ENCODE results near the gene CATSPERD. TPM values are rescaled to one million over a fixed set of nuclear protein-coding genes. Genes with fewer than 3 reads are reported as not detected.
A peak's percentile ranks its signal among the peaks of the same experiment; 100 is the strongest.

The CATSPERD gene
- total RNA-seq, 2 donors from 2014 or later = not detected

GRCh38 chr19:5803441-5803751 lies 83.0 kb downstream of the CATSPERD start:
- Histone ChIP-seq H3K27me3 (no peaks in the 10 kb centered on the region), H3K36me3 (no peaks in the 10 kb centered on the region), H3K4me3 (peak overlapping the region; percentile 32), H3K27ac (no peak overlapping the region), H3K9ac (ENCODE audit: low read depth in 2 of 2, low read length in 2 of 2) (peak overlapping the region in 1 of 2 donors; percentile 9), H3K4me1 (peaks cover 4% of the 10 kb centered on the region), H3K9me3 (no peaks in the 10 kb centered on the region)
- TF ChIP-seq, protein P1, sequence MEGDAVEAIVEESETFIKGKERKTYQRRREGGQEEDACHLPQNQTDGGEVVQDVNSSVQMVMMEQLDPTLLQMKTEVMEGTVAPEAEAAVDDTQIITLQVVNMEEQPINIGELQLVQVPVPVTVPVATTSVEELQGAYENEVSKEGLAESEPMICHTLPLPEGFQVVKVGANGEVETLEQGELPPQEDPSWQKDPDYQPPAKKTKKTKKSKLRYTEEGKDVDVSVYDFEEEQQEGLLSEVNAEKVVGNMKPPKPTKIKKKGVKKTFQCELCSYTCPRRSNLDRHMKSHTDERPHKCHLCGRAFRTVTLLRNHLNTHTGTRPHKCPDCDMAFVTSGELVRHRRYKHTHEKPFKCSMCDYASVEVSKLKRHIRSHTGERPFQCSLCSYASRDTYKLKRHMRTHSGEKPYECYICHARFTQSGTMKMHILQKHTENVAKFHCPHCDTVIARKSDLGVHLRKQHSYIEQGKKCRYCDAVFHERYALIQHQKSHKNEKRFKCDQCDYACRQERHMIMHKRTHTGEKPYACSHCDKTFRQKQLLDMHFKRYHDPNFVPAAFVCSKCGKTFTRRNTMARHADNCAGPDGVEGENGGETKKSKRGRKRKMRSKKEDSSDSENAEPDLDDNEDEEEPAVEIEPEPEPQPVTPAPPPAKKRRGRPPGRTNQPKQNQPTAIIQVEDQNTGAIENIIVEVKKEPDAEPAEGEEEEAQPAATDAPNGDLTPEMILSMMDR (IDR thresholded peaks at IDR 0.05) = no peak
- intact Hi-C loops (cut with DNase I) = loop anchor here (10.0 kb wide), 1 partner anchor 221 kb away; no protein-coding TSS in a partner anchor
- DNase-seq = no peak

DNA sequence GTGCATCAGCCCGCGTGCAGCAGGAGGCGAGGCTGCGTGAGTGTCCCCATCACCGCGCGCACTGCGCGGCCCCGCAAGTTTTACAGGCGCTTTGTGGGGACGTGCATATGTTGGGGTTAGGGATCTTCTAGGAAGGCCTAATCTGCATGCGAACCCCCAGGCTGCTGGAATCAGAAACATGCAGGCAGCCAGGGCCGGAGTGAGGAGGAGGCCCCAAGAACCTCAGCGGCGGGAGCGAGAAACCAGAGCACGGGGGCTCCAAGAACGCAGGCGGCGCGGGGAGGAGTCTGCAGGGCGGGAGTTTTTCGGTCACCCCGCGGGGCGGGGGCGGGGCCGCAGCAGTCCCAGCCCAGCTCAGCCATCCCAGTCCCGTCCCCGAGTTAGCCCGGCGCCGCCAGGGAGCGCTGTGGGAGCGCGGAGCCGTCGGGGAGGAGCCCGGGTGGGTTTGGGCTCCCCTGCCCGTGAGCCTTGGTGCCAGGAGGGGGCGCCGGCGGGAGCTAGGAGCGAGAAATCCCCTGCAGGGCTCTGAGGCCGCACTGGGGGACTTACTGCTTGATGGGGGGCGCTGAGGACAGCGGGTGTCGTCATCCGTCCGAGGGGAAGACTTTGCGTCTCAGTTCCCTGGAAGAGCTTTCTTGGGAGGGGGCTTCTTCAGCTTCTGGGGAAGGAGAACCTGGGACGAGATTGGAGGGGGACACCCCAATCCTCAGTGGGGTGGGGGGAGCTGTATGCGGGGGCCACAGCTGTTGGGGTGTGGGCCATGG lies 83.5 kb downstream of the CATSPERD start:
- H3K27ac ChIP-seq = no peak overlapping the region
- peak; percentile 94 for DNase-seq
- no peaks in the 10 kb centered on the region for H3K9me3 ChIP-seq
- H3K4me3 ChIP-seq = peak overlapping the region; percentile 32
- peaks cover 4% of the 10 kb centered on the region for H3K4me1 ChIP-seq
- intact Hi-C loops (cut with DNase I) = loop anchor here (2.0 to 10.0 kb wide), 2 partner anchors 89 to 221 kb away; no protein-coding TSS in a partner anchor
- no peaks in the 10 kb centered on the region for H3K36me3 ChIP-seq
- TF ChIP-seq, protein P1 (IDR thresholded peaks at IDR 0.05) = peak; percentile 86
- H3K9ac ChIP-seq (ENCODE audit: low read depth in 2 of 2, low read length in 2 of 2) = peak overlapping the region in 1 of 2 donors; percentile 9
- no peaks in the 10 kb centered on the region for H3K27me3 ChIP-seq

DNA sequence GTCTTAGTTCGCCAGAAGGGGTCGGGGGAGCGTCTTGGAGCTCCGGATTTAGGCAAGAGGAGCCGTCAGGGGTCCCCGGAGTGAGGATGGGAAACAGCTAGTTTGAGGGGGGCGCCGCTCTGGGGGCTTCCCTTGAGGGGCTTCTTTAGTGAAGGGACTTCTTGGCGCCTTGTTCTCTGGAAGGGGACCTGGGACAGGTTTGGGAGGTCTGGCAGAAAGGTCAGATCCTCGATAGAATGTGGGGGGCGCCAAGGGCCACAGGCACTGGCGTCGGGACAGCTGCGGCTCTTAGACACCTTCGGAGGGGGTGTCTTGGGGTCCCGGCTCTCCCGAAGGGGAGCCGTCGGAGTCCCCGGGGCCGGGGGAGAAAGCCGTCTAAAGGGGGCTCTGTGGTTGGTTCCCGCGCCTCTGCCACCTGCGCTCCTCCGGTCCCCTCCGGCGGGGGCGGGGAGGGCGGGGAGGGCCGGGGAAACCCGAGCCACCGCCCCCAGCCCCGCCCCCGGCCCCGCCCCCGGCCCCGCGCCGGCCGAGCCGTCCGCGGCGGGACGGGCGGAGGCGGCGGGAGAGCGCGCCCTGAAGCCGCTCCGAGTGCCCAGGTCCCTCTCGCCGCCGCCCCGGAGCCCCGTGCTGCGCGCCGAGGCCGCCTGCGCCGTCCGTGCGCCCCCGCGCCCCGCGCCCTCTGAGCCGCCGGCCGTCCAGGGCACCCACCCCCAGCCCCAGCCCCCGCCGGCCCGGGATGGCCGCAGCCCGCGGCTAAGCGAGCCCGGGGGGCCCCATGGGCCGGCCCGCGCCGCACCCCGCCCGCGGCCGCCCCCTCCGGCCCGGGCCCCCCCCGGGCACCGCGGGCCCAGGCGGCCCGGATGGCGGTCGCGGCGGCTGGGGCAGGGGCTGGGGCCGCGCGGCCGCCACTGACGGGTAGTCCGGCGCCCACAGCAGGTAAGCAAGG lies 84.4 kb downstream of the CATSPERD start, which contains the start of gene NRTN:
Gene NRTN (plus strand): TSS at position 552 of the 946 bp plus-strand sequence. CDS start 19,099 bp downstream, outside the sequence.
- H3K4me3 ChIP-seq = peak within 1 kb of the TSS; percentile 32
- H3K27me3 ChIP-seq = no peaks in the 10 kb centered on the region
- peak within 1 kb of the TSS in 1 of 2 donors; percentile 34 for H3K9ac ChIP-seq (ENCODE audit: low read depth in 2 of 2, low read length in 2 of 2)
- peaks cover 4% of the 10 kb centered on the region for H3K4me1 ChIP-seq
- intact Hi-C loops (cut with DNase I) = loop anchor here (2.0 to 10.0 kb wide), 2 partner anchors 88 to 220 kb away; no protein-coding TSS in a partner anchor
- peak; percentile 67 for DNase-seq
- no peaks in the 10 kb centered on the region for H3K9me3 ChIP-seq
- no peaks in the 10 kb centered on the region for H3K36me3 ChIP-seq
- H3K27ac ChIP-seq = no peak within 1 kb of the TSS
- TF ChIP-seq, protein P1 (IDR thresholded peaks at IDR 0.05) = no peak

GRCh38 chr19:5805462-5806132 lies 85.2 kb downstream of the CATSPERD start:
- peak overlapping the region; percentile 19 for H3K4me3 ChIP-seq
- peak; percentile 79 for DNase-seq
- peaks cover 4% of the 10 kb centered on the region for H3K4me1 ChIP-seq
- no peaks in the 10 kb centered on the region for H3K9me3 ChIP-seq
- TF ChIP-seq, protein P1 (IDR thresholded peaks at IDR 0.05) = peak; percentile 79
- no peak overlapping the region for H3K27ac ChIP-seq
- intact Hi-C loops (cut with DNase I) = loop anchor here (2.0 to 10.0 kb wide), 2 partner anchors 87 to 219 kb away; no protein-coding TSS in a partner anchor
- H3K9ac ChIP-seq (ENCODE audit: low read depth in 2 of 2, low read length in 2 of 2) = peak overlapping the region in 1 of 2 donors; percentile 34
- no peaks in the 10 kb centered on the region for H3K36me3 ChIP-seq
- H3K27me3 ChIP-seq = no peaks in the 10 kb centered on the region

DNA sequence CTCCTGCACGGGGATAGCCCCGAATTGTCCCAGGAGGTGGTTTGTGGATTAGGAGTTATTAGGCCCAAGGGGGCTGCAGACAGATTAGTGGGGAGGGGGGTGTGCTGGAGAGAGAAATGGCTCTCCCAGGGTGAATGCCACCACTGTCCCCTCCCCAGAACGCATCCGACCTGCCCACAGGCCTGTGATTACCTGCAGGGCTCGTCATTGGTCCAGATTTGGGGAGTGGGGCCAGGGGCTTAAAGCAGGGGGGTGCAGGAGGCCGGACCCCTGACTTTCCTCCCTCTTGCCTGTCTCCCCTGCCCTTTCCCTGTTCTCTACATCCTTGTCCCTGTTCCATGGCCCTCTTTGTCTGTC lies 85.7 kb downstream of the CATSPERD start:
- TF ChIP-seq, protein P1 (IDR thresholded peaks at IDR 0.05) = peak; percentile 35
- H3K9me3 ChIP-seq = no peaks in the 10 kb centered on the region
- no peak overlapping the region for H3K9ac ChIP-seq (ENCODE audit: low read depth in 2 of 2, low read length in 2 of 2)
- DNase-seq = no peak
- no peak overlapping the region for H3K27ac ChIP-seq
- no peaks in the 10 kb centered on the region for H3K36me3 ChIP-seq
- H3K4me3 ChIP-seq = no peak overlapping the region
- peaks cover 4% of the 10 kb centered on the region for H3K4me1 ChIP-seq
- intact Hi-C loops (cut with DNase I) = loop anchor here (10.0 kb wide), 1 partner anchor 219 kb away; no protein-coding TSS in a partner anchor
- H3K27me3 ChIP-seq = no peaks in the 10 kb centered on the region

Data from colonic mucosa (tissue), 4 donors.